ENCODE results near the gene BRF1. TPM values are rescaled to one million over a fixed set of nuclear protein-coding genes. Genes with fewer than 3 reads are reported as not detected.

BRF1 gene
- total RNA-seq, 1 experiment from 2014 or later, result 41.2 TPM

GRCh38 chr14:105197211-105197641, 103.6 kb downstream of the BRF1 start (continued):
- TF ChIP-seq REST (IDR thresholded peaks at IDR 0.05; ENCODE audit: low read depth), result no peak
- TF ChIP-seq POLR2A (IDR thresholded peaks at IDR 0.05; ENCODE audit: borderline replicate concordance, extremely low read depth, insufficient read depth, insufficient read length), result no peak
- no peak for TF ChIP-seq TCF7L2 (IDR thresholded peaks at IDR 0.05; ENCODE audit: borderline replicate concordance, extremely low read depth, insufficient read depth, insufficient read length)
- no peak for TF ChIP-seq SP1 (IDR thresholded peaks at IDR 0.05; ENCODE audit: low read depth)
- TF ChIP-seq ELF1 (IDR thresholded peaks at IDR 0.05; ENCODE audit: borderline replicate concordance, low read depth), result no peak
- no peak for TF ChIP-seq CBX3 (IDR thresholded peaks at IDR 0.05; ENCODE audit: low read depth)
- TF ChIP-seq CEBPB (IDR thresholded peaks at IDR 0.05; ENCODE audit: low read depth), result no peak

- no TSS peak for BruUV-seq (replicated peaks)
- no peaks in the 10 kb centered on the region for H3K79me2 ChIP-seq (ENCODE audit: insufficient read depth, low read length)
- H3K9ac ChIP-seq (ENCODE audit: low read length), result no peak overlapping the region
- TF ChIP-seq SRF (IDR thresholded peaks at IDR 0.05; ENCODE audit: low read depth), result no peak
- no peak for TF ChIP-seq SIN3A (IDR thresholded peaks at IDR 0.05; ENCODE audit: low read depth)
- TF ChIP-seq YY1 (IDR thresholded peaks at IDR 0.05; ENCODE audit: extremely low read depth, insufficient replicate concordance, low read depth, low read length), result no peak
- POLR2A ChIA-PET, result no interaction called here
- H4K20me1 ChIP-seq (ENCODE audit: insufficient read depth), result no peaks in the 10 kb centered on the region
- DNase-seq (ENCODE audit: low read depth, low spot score), result no peak
- peaks cover 14 to 20% of the 10 kb centered on the region in 2 experiments; a peak in 3 of 4 replicates for H3K4me1 ChIP-seq (ENCODE audit: control insufficient read depth in 1 of 2, insufficient read depth in 2 of 2, low read length in 2 of 2)
- H3K27ac ChIP-seq (ENCODE audit: low read depth, low read length), result no peak overlapping the region
- no peaks in the 10 kb centered on the region for H3K9me3 ChIP-seq (ENCODE audit: control insufficient read depth in 1 of 2, insufficient read depth in 1 of 2, low read depth in 1 of 2, low read length in 2 of 2)
- H3K36me3 ChIP-seq (ENCODE audit: control insufficient read depth in 1 of 2, insufficient read depth in 2 of 2, low read length in 2 of 2), result no peaks in the 10 kb centered on the region
- no peak overlapping the region for H2AFZ ChIP-seq (ENCODE audit: low read depth, low read length, poor library complexity, severe bottlenecking)
- no peak overlapping the region for H3K4me2 ChIP-seq (ENCODE audit: low read length)
- H3K27me3 ChIP-seq (ENCODE audit: insufficient read depth, low read length), result no peaks in the 10 kb centered on the region
- RAD21 ChIA-PET (ENCODE audit: low non-redundant PET in 1 of 2, low total read pairs in 2 of 2, uncharacterized antibody in 2 of 2, unreplicated experiment in 2 of 2), result no interaction called here
- no peaks in the 10 kb centered on the region for H3K9me2 ChIP-seq (ENCODE audit: insufficient read depth)
- no peak overlapping the region for H3K4me3 ChIP-seq (replicated peaks in 1 of 2; ENCODE audit: low read depth in 1 of 2, low read length in 2 of 2)
- CTCF ChIA-PET, result no interaction called here
- intact Hi-C loops (cut with micrococcal nuclease), result no loop called here
- ATAC-seq, result no peak
Measured at GRCh38 chr14:105196265-105196960, 104.4 kb downstream of the BRF1 start.

Measured in HCT116 (cell line).